Ascending aorta (tissue), 2 donors: ENCODE measurements around the gene CDK14. TPM values are rescaled to one million over a fixed set of nuclear protein-coding genes. Genes with fewer than 3 reads are reported as not detected.
A peak's percentile ranks its signal among the peaks of the same experiment; 100 is the strongest.

Experiments used
- DNase-seq, 2 donors: peaks; one replicate each; pipeline ENCODE4 v3.0.0-alpha.2; 2019; ENCODE audit warnings: low spot score in 2 of 2
- H3K27ac ChIP-seq, 2 donors: fragments of 200-600 bp; sonication (generic); one replicate each; pipeline ENCODE4 v1.5.1; 2016 to 2017; ENCODE audit warnings: mild to moderate bottlenecking in 1 of 2
- H3K27me3 ChIP-seq: fragments of 200-600 bp; sonication (generic); one replicate; pipeline ENCODE4 v1.5.1; 2017
- H3K36me3 ChIP-seq, 2 donors: fragments of 200-600 bp; sonication (generic); one replicate each; pipeline ENCODE4 v1.5.1; 2016
- H3K4me1 ChIP-seq, 2 donors: fragments of 200-600 bp; sonication (generic); one replicate each; pipeline ENCODE4 v1.5.1; 2016 to 2017; ENCODE audit warnings: mild to moderate bottlenecking in 1 of 2
- H3K4me3 ChIP-seq, 2 donors: fragments of 200-600 bp; sonication (generic); one replicate each; pipeline ENCODE4 v1.5.1; 2016 to 2017; ENCODE audit warnings: mild to moderate bottlenecking in 1 of 2
- H3K9me3 ChIP-seq, 2 donors: fragments of 200-600 bp; sonication (generic); one replicate each; pipeline ENCODE4 v1.5.1; 2016
- intact Hi-C: fragments of 100-400 bp; cut with DNase I; formaldehyde crosslinking; loops from one replicate; pipeline ENCODE4 v1.15.1; 2023
- total RNA-seq: library from RNA; depleted of rRNA; stranded (reverse); fragments of >200 nt; gene quantifications from one replicate; pipeline ENCODE4 v1.1.0, GENCODE V29; 2016
- TF ChIP-seq, protein P1 (sequence below), 3 experiments: fragments of 200-600 bp in 2 of 3; fragments of 450-650 bp in 1 of 3; sonication (generic) in 2 of 3; IDR thresholded peaks; one replicate each; pipeline ENCODE4 v1.5.1; 2016 to 2019; ENCODE audit warnings: antibody characterized with exemption in 3 of 3, mild to moderate bottlenecking in 1 of 3, moderate library complexity in 1 of 3

The CDK14 gene
- total RNA-seq, 1 donor from 2014 or later, result 5.1 TPM

DNA sequence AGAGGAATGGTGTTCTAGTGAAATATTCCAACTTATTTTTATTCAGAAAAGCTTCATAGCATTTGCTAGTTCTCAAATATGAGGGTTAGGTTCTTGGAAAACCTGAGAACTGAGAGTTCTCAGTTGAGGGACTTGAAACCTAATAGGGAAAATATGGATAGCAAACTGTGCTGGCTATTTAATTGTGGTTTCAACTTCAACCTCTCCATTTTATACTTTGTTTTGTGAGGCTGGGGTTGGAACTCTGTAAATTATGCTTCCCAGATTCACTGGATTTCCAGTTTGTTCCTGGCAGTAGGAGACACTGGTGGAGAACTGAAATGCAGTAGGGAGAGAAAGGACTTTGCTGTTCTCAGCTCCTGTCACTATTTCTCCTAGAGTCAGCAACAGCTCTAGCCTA lies 52.7 kb downstream of the CDK14 start:
- Histone ChIP-seq H3K9me3 (no peaks in the 10 kb centered on the region), H3K36me3 (no peaks in the 10 kb centered on the region), H3K27ac (peak overlapping the region; percentile 12 to 65), H3K4me1 (peaks cover 0 to 4% of the 10 kb centered on the region in 2 donors), H3K4me3 (no peak overlapping the region), H3K27me3 (no peaks in the 10 kb centered on the region)
- no peak for DNase-seq
- TF ChIP-seq, protein P1, sequence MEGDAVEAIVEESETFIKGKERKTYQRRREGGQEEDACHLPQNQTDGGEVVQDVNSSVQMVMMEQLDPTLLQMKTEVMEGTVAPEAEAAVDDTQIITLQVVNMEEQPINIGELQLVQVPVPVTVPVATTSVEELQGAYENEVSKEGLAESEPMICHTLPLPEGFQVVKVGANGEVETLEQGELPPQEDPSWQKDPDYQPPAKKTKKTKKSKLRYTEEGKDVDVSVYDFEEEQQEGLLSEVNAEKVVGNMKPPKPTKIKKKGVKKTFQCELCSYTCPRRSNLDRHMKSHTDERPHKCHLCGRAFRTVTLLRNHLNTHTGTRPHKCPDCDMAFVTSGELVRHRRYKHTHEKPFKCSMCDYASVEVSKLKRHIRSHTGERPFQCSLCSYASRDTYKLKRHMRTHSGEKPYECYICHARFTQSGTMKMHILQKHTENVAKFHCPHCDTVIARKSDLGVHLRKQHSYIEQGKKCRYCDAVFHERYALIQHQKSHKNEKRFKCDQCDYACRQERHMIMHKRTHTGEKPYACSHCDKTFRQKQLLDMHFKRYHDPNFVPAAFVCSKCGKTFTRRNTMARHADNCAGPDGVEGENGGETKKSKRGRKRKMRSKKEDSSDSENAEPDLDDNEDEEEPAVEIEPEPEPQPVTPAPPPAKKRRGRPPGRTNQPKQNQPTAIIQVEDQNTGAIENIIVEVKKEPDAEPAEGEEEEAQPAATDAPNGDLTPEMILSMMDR (IDR thresholded peaks at IDR 0.05), result no peak
- intact Hi-C loops, result no loop called here

DNA sequence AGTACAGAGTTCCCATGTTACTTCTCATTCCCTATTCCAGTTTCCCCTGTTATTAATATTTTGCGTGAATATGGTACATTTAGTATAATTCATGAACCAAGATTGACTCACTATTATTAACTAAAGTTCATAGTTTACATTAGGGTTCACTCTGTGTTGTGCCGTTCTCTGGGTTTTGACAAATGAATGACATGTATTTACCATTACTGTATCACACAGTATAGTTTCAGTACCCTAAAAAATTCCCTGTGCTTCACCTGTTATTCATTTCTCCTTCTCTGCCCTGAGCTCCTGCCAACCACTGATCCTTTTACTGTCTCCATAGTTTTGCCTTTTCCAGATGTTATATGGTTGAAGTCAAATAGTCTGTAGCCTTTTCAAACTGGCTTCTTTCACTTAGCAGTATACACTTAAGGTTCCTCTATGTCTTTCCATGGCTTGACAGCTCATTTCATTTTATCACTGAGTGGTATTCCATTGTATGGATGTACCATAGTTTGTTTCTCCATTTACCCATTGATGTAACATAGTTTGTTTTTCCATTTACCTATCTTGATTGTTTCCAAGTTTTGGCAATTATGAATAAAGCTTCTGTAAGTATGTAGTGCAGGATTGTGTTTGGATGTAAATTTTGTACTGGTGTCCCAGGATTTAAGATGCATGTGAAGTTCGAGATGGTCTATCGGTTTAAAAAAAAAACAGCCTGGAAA lies 58.8 kb downstream of the CDK14 start:
- TF ChIP-seq, protein P1 (IDR thresholded peaks at IDR 0.05), result no peak
- no peaks in the 10 kb centered on the region for H3K27me3 ChIP-seq
- intact Hi-C loops, result no loop called here

DNA sequence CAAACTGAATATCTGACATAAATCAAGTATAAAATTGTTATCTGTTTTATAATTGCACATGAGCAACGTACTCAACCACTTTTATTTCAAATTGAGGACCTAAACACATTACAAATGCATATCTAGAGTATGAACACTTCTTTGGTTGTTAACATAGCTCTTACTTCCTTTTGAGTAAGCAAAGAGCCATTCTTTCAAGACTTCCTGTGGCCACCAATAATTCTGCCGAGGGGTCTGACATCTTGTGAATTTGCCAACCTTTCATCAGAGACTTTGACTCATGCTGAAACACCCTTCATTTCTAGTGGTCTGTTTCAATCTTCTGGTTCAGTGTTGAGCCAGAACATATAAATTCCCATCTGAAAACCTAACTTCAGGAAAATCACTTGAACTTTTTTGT lies 59.4 kb downstream of the CDK14 start:
- TF ChIP-seq, protein P1 (IDR thresholded peaks at IDR 0.05), result no peak
- no peaks in the 10 kb centered on the region for H3K9me3 ChIP-seq
- H3K4me1 ChIP-seq, result no peaks in the 10 kb centered on the region
- no peak overlapping the region for H3K4me3 ChIP-seq
- no peak for DNase-seq
- H3K27ac ChIP-seq, result no peak overlapping the region
- H3K36me3 ChIP-seq, result no peaks in the 10 kb centered on the region
- intact Hi-C loops, result no loop called here
- no peaks in the 10 kb centered on the region for H3K27me3 ChIP-seq

More for the DNA sequence above, 58.8 kb downstream of the CDK14 start:
- no peak for DNase-seq
- Histone ChIP-seq H3K4me3 (no peak overlapping the region), H3K4me1 (no peaks in the 10 kb centered on the region), H3K9me3 (no peaks in the 10 kb centered on the region), H3K27ac (no peak overlapping the region), H3K36me3 (no peaks in the 10 kb centered on the region)

DNA sequence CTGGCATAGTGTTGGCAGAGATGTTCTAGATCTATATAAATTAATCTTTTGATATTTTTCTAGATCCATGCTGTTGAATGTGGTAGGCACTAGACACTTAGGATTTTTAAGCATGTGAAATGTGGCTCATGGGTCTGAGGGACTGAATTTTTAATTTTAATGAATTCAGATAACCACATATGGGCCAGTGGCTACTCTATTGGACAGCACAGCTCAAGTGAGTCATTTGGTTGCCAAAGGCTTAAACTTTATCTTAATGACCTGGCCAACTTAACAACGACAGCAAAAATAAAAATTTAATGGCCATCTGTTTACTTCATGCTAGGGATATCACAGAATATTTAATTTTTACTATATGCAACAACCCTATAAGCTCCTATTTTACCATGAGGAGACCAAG lies 61.4 kb downstream of the CDK14 start:
- H3K9me3 ChIP-seq, result no peaks in the 10 kb centered on the region
- no peak for DNase-seq
- H3K4me3 ChIP-seq, result no peak overlapping the region
- no peaks in the 10 kb centered on the region for H3K36me3 ChIP-seq
- no peaks in the 10 kb centered on the region for H3K27me3 ChIP-seq
- peaks cover 0 to 14% of the 10 kb centered on the region in 2 donors for H3K4me1 ChIP-seq
- intact Hi-C loops, result no loop called here
- no peak overlapping the region for H3K27ac ChIP-seq
- TF ChIP-seq, protein P1 (IDR thresholded peaks at IDR 0.05), result no peak

DNA sequence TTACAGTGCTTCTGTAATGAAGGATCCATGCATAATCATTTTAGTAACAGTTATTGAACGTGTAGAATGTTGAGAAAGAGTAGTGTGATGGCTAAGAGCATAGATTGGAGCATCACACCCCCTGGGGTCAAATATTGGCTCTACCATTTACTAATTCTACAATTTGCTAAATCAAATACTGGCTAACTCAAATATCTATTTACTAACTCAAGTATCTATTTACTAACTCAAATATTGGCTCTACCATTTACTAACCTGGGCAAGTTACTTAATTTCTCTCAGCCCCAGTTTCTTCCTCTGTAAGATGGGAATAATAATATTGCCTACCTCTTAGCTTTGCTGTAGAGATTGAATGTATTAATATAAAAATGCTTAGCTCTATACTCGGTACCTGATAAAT lies 64.0 kb downstream of the CDK14 start:
- intact Hi-C loops, result no loop called here
- no peaks in the 10 kb centered on the region for H3K27me3 ChIP-seq
- H3K27ac ChIP-seq, result no peak overlapping the region
- no peak overlapping the region for H3K4me3 ChIP-seq
- no peak for DNase-seq
- H3K9me3 ChIP-seq, result no peaks in the 10 kb centered on the region
- no peaks in the 10 kb centered on the region for H3K36me3 ChIP-seq
- TF ChIP-seq, protein P1 (IDR thresholded peaks at IDR 0.05), result no peak
- peaks cover 0 to 14% of the 10 kb centered on the region in 2 donors for H3K4me1 ChIP-seq
